Uterus (tissue), 2 donors: ENCODE measurements around the gene NTRK1.

Source experiments
- POLR2A ChIP-seq, 2 donors: fragments of 450-650 bp; IDR thresholded peaks; one replicate each; pipeline ENCODE4 v1.6.1; 2016; ENCODE audit warnings: antibody characterized with exemption in 2 of 2, mild to moderate bottlenecking in 1 of 2, moderate library complexity in 1 of 2
- TF ChIP-seq, protein P1 (sequence below), 4 experiments: fragments of 200-600 bp in 2 of 4; fragments of 450-650 bp in 2 of 4; sonication (generic) in 2 of 4; IDR thresholded peaks; one replicate each; pipeline ENCODE4 v1.5.1; 2016 to 2019; ENCODE audit warnings: antibody characterized with exemption in 4 of 4, mild to moderate bottlenecking in 2 of 4, moderate library complexity in 1 of 4

DNA sequence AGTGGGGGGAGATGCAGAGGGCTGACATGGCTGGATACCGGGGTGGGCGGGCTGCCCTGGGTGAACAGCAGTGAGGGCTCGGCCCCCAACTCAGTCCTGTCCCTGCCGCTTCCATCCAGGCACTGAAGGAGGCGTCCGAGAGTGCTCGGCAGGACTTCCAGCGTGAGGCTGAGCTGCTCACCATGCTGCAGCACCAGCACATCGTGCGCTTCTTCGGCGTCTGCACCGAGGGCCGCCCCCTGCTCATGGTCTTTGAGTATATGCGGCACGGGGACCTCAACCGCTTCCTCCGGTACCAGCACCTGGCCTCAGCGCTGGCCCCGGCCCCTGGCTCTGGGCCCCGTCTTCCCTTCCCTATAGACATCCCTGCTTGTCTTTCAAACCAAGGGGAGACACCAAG, 15.6 kb downstream of the NTRK1 start:
- TF ChIP-seq POLR2A (IDR thresholded peaks at IDR 0.05), result no peak
- TF ChIP-seq, protein P1, sequence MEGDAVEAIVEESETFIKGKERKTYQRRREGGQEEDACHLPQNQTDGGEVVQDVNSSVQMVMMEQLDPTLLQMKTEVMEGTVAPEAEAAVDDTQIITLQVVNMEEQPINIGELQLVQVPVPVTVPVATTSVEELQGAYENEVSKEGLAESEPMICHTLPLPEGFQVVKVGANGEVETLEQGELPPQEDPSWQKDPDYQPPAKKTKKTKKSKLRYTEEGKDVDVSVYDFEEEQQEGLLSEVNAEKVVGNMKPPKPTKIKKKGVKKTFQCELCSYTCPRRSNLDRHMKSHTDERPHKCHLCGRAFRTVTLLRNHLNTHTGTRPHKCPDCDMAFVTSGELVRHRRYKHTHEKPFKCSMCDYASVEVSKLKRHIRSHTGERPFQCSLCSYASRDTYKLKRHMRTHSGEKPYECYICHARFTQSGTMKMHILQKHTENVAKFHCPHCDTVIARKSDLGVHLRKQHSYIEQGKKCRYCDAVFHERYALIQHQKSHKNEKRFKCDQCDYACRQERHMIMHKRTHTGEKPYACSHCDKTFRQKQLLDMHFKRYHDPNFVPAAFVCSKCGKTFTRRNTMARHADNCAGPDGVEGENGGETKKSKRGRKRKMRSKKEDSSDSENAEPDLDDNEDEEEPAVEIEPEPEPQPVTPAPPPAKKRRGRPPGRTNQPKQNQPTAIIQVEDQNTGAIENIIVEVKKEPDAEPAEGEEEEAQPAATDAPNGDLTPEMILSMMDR (IDR thresholded peaks at IDR 0.05), result no peak
